Fibroblast of gingiva (primary cell): Measurements from ENCODE around the gene TFB1M.

Experiments used
- DNase-seq: peaks from one replicate; pipeline ENCODE4 v3.0.0-alpha.2; 2011; ENCODE audit warnings: low read depth

Gene TFB1M

GRCh38 chr6:155297669-155298068, 16.6 kb downstream of the TFB1M start:
- DNase-seq, result no peak

GRCh38 chr6:155292711-155293110, 21.6 kb downstream of the TFB1M start:
- no peak for DNase-seq

GRCh38 chr6:155291291-155291690, 23.0 kb downstream of the TFB1M start:
- no peak for DNase-seq

- no peak for DNase-seq
Observed at GRCh38 chr6:155290491-155290890, 23.8 kb downstream of the TFB1M start.

- no peak for DNase-seq
Observed at GRCh38 chr6:155287762-155288161, 26.5 kb downstream of the TFB1M start.

- no peak for DNase-seq
Observed at GRCh38 chr6:155284775-155285174, 29.5 kb downstream of the TFB1M start.

- no peak for DNase-seq
Observed at GRCh38 chr6:155278319-155279049, 35.8 kb downstream of the TFB1M start.

GRCh38 chr6:155276638-155277037, 37.6 kb downstream of the TFB1M start:
- no peak for DNase-seq

- DNase-seq, result no peak
Observed at GRCh38 chr6:155275808-155276480, 38.3 kb downstream of the TFB1M start.

- DNase-seq, result peak; percentile 49
Observed at GRCh38 chr6:155274533-155274932, 39.8 kb downstream of the TFB1M start.

GRCh38 chr6:155274106-155274505, 40.2 kb downstream of the TFB1M start:
- peak; percentile 9 for DNase-seq

- DNase-seq, result peak; percentile 53
Observed at GRCh38 chr6:155273431-155273830, 40.9 kb downstream of the TFB1M start.

- DNase-seq, result peak; percentile 79
Observed at GRCh38 chr6:155272353-155273232, 41.7 kb downstream of the TFB1M start.

- DNase-seq, result no peak
Observed at GRCh38 chr6:155271145-155271544, 43.1 kb downstream of the TFB1M start.

- no peak for DNase-seq
Observed at GRCh38 chr6:155270561-155271091, 43.7 kb downstream of the TFB1M start.

GRCh38 chr6:155269765-155270164, 44.5 kb downstream of the TFB1M start:
- DNase-seq, result no peak

GRCh38 chr6:155268088-155268867, 46.0 kb downstream of the TFB1M start:
- peak; percentile 44 for DNase-seq

GRCh38 chr6:155267411-155267810, 46.9 kb downstream of the TFB1M start:
- DNase-seq, result no peak

- no peak for DNase-seq
Observed at GRCh38 chr6:155265843-155266535, 48.3 kb downstream of the TFB1M start.

- peak; percentile 62 for DNase-seq
Observed at GRCh38 chr6:155264693-155265320, 49.5 kb downstream of the TFB1M start.
